Left renal pelvis (tissue), 4 donors: ENCODE results near the gene AR. TPM values are rescaled to one million over a fixed set of nuclear protein-coding genes. Genes with fewer than 3 reads are reported as not detected.
A peak's percentile ranks its signal among the peaks of the same experiment; 100 is the strongest.

Experiments
- DNase-seq, 4 donors: peaks; one replicate each; pipeline ENCODE4 v3.0.0-alpha.2; 2013; ENCODE audit warnings: low read depth in 4 of 4, low spot score in 3 of 4
- polyA plus RNA-seq, 4 donors: library from polyadenylated mRNA; unstranded; fragments of 120-200 nt; gene quantifications; one replicate each; pipeline ENCODE4 v1.2.1, GENCODE V29; 2013; ENCODE audit not compliant: insufficient read length in 4 of 4

Gene AR
- polyA plus RNA-seq: 1 to 10 TPM; 3.3 to 4.3 (median 3.7) TPM

GRCh38 chrX:67543818-67544217 is at the start of gene AR:
AR (plus strand) TSS chrX:67544021; CDS start chrX:67545147, 1,126 bp downstream.
- peak in 1 of 4 donors; percentile 22 for DNase-seq

- no peak for DNase-seq
Measured at GRCh38 chrX:67500617-67501016, 43.2 kb upstream of the AR start.

- DNase-seq: no peak
Measured at GRCh38 chrX:67503004-67503403, 40.8 kb upstream of the AR start.

GRCh38 chrX:67503453-67503852 is 40.4 kb upstream of the AR start:
- DNase-seq: no peak

- DNase-seq: no peak
Measured at GRCh38 chrX:67520671-67521070, 23.1 kb upstream of the AR start.

- DNase-seq: no peak
Measured at GRCh38 chrX:67523002-67523681, 20.7 kb upstream of the AR start.

- DNase-seq: no peak
Measured at GRCh38 chrX:67523932-67524331, 19.9 kb upstream of the AR start.

- DNase-seq: no peak
Measured at GRCh38 chrX:67524428-67524827, 19.4 kb upstream of the AR start.

GRCh38 chrX:67524950-67525691 is 18.7 kb upstream of the AR start:
- DNase-seq: no peak

GRCh38 chrX:67536564-67536963 is 7.3 kb upstream of the AR start:
- DNase-seq: no peak

- DNase-seq: no peak
Measured at GRCh38 chrX:67538383-67538782, 5.4 kb upstream of the AR start.

GRCh38 chrX:67544281-67545035 is 637 bp downstream of the AR start:
- DNase-seq: no peak

- no peak for DNase-seq
Measured at GRCh38 chrX:67545036-67545821, 1.4 kb downstream of the AR start.

GRCh38 chrX:67545893-67546495 is 2.2 kb downstream of the AR start:
- DNase-seq: no peak

GRCh38 chrX:67546496-67547423 is 2.9 kb downstream of the AR start:
- no peak for DNase-seq

- no peak for DNase-seq
Measured at GRCh38 chrX:67555578-67556203, 11.9 kb downstream of the AR start.

GRCh38 chrX:67558267-67558666 is 14.4 kb downstream of the AR start:
- DNase-seq: no peak
